IMR-90 (cell line): Measurements from ENCODE around the gene CIB1.
"Not testable (repeated sequence)": the region's sequence is repeated elsewhere in the genome, so short reads cannot be mapped to it uniquely, and the experiment has no call there.

Source experiments
- BHLHE40 ChIP-seq: fragments of 150-350 bp; IDR thresholded peaks from 2 replicates; pipeline ENCODE4 v1.6.1; 2016; ENCODE audit warnings: mild to moderate bottlenecking, low read depth, low read length
- CEBPB ChIP-seq: IDR thresholded peaks from 2 replicates; pipeline ENCODE4 v1.6.1; 2012; ENCODE audit warnings: low read depth, low read length, improper control_type of control experiment
- FOS ChIP-seq: fragments of 150-350 bp; IDR thresholded peaks from 2 replicates; pipeline ENCODE4 v1.6.1; 2016; ENCODE audit warnings: low read depth, low read length
- MAZ ChIP-seq: IDR thresholded peaks from 2 replicates; pipeline ENCODE4 v1.6.1; 2012; ENCODE audit warnings: low read depth, mild to moderate bottlenecking, low read length, improper control_type of control experiment, moderate library complexity, borderline replicate concordance
- NFE2L2 ChIP-seq: fragments of 150-350 bp; IDR thresholded peaks from 2 replicates; pipeline ENCODE4 v1.6.1; 2016; ENCODE audit warnings: low read depth, mild to moderate bottlenecking, low read length
- POLR2A ChIP-seq: IDR thresholded peaks from 2 replicates; pipeline ENCODE4 v1.6.1; 2012; ENCODE audit warnings: mild to moderate bottlenecking, low read depth, low read length
- RAD21 ChIP-seq: IDR thresholded peaks from 2 replicates; pipeline ENCODE4 v1.6.1; 2012; ENCODE audit warnings: low read length, improper control_type of control experiment
- RCOR1 ChIP-seq: IDR thresholded peaks from 2 replicates; pipeline ENCODE4 v1.6.1; 2012; ENCODE audit warnings: mild to moderate bottlenecking, low read length, improper control_type of control experiment; ENCODE audit not compliant: insufficient replicate concordance
- SMC3 ChIP-seq: fragments of 150-350 bp; IDR thresholded peaks from 2 replicates; pipeline ENCODE4 v1.6.1; 2016; ENCODE audit warnings: low read depth, mild to moderate bottlenecking, antibody characterized with exemption, low read length, moderate library complexity
- TF ChIP-seq, protein P1 (sequence below): conservative IDR thresholded peaks from 2 replicates; pipeline ENCODE4 v1.5.1; 2012; ENCODE audit warnings: mild to moderate bottlenecking, low read depth, low read length, improper control_type of control experiment
- TF ChIP-seq, protein P2 (sequence below): fragments of 150-350 bp; IDR thresholded peaks from 2 replicates; pipeline ENCODE4 v1.6.1; 2016; ENCODE audit warnings: low read depth, mild to moderate bottlenecking, low read length, moderate library complexity, borderline replicate concordance
- TF ChIP-seq, protein P3 (sequence below): fragments of 150-350 bp; IDR thresholded peaks from 2 replicates; pipeline ENCODE4 v1.6.1; 2017; ENCODE audit warnings: mild to moderate bottlenecking, antibody characterized with exemption, low read length, low read depth

DNA sequence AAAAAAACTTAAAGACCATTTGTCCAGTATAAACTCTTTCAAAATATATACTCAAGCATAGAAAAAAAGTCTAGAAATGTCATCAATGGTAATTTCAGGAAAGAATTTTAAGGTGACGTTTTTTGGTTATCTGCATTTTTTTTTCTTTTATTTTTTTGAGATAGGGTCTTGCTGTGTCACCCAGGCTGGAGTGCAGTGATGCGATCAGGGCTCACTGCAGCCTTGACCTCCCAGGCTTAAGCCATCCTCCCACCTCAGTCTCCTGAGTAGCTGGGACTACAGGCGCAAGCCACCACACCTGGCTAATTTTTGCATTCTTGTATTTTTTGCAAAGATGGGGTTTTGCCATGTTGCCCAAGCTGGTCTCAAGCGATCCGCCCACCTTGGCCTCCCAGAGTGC lies 47.0 kb upstream of the CIB1 start:
- TF ChIP-seq, protein P1, sequence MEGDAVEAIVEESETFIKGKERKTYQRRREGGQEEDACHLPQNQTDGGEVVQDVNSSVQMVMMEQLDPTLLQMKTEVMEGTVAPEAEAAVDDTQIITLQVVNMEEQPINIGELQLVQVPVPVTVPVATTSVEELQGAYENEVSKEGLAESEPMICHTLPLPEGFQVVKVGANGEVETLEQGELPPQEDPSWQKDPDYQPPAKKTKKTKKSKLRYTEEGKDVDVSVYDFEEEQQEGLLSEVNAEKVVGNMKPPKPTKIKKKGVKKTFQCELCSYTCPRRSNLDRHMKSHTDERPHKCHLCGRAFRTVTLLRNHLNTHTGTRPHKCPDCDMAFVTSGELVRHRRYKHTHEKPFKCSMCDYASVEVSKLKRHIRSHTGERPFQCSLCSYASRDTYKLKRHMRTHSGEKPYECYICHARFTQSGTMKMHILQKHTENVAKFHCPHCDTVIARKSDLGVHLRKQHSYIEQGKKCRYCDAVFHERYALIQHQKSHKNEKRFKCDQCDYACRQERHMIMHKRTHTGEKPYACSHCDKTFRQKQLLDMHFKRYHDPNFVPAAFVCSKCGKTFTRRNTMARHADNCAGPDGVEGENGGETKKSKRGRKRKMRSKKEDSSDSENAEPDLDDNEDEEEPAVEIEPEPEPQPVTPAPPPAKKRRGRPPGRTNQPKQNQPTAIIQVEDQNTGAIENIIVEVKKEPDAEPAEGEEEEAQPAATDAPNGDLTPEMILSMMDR = not testable (repeated sequence)
- TF ChIP-seq CEBPB, BHLHE40, SMC3, RAD21, POLR2A, FOS, MAZ, RCOR1, NFE2L2: not testable (repeated sequence)
- TF ChIP-seq, protein P2, sequence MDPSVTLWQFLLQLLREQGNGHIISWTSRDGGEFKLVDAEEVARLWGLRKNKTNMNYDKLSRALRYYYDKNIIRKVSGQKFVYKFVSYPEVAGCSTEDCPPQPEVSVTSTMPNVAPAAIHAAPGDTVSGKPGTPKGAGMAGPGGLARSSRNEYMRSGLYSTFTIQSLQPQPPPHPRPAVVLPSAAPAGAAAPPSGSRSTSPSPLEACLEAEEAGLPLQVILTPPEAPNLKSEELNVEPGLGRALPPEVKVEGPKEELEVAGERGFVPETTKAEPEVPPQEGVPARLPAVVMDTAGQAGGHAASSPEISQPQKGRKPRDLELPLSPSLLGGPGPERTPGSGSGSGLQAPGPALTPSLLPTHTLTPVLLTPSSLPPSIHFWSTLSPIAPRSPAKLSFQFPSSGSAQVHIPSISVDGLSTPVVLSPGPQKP = not testable (repeated sequence)
- TF ChIP-seq, protein P3, sequence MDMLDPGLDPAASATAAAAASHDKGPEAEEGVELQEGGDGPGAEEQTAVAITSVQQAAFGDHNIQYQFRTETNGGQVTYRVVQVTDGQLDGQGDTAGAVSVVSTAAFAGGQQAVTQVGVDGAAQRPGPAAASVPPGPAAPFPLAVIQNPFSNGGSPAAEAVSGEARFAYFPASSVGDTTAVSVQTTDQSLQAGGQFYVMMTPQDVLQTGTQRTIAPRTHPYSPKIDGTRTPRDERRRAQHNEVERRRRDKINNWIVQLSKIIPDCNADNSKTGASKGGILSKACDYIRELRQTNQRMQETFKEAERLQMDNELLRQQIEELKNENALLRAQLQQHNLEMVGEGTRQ = not testable (repeated sequence)
